K562 (cell line): Measurements from ENCODE around the gene PSMC1. TPM values are rescaled to one million over a fixed set of nuclear protein-coding genes. Genes with fewer than 3 reads are reported as not detected.

Experiments
- ATAC-seq: fragments of 200-7000 bp; cut with Tn5 transposase; 3 replicates; pipeline ENCODE4 v1.9.1; 2020; ENCODE audit warnings: moderate library complexity
- BruUV-seq: library from RNA; stranded (reverse); fragments of 400-500 nt; replicated peaks from 2 replicates; lab custom pipeline; 2021; lab: Mats Ljungman, UMichigan
- CTCF ChIA-PET: fragments of 300-600 bp; formaldehyde crosslinking; extraction: SDS; loops from one replicate; lab custom pipeline; 2021; ENCODE audit warnings: low intra/inter-chr PET ratio; lab: Yijun Ruan, JAX
- POLR2A ChIA-PET: fragments of 300-600, 350-650 bp; sonication (Branson Sonifier 250); formaldehyde crosslinking; extraction: SDS; loops from one replicate; lab custom pipeline; 2021; ENCODE audit warnings: antibody characterized with exemption, inconsistent platforms; lab: Yijun Ruan, JAX
- DNase-seq, 4 experiments: peaks; one replicate each; pipeline versions ENCODE4 v3.0.0 to v3.0.0-alpha.2; 2011 to 2018; ENCODE audit warnings: low spot score in 3 of 4, mixed read lengths in 3 of 4; ENCODE audit errors: extremely low read depth in 1 of 4
- FAIRE-seq: peaks from 2 replicates; lab custom pipeline; 2011; peaks lifted over from hg19 to GRCh38; lab: Jason Lieb, UNC
- H2AFZ ChIP-seq: 2 replicates; pipeline ENCODE4 v1.6.0; 2011; ENCODE audit warnings: low read depth, low read length, control low read depth, inconsistent platforms
- H3K27ac ChIP-seq: fragments of 200-600 bp; 3 replicates; pipeline ENCODE4 v1.8.0; 2011; ENCODE audit warnings: low read depth, mild to moderate bottlenecking, control low read depth, inconsistent platforms, low read length, moderate library complexity, mixed read lengths; ENCODE audit errors: extremely low read depth
- H3K27me3 ChIP-seq, 2 experiments: fragments of 300-600 bp in 1 of 2; 2 replicates in 1 of 2; 3 replicates in 1 of 2; pipeline versions ENCODE4 v1.6.0 to v1.8.0; 2011; ENCODE audit warnings: inconsistent platforms in 2 of 2, low read length in 2 of 2, mild to moderate bottlenecking in 1 of 2, mixed read lengths in 1 of 2, moderate library complexity in 1 of 2; ENCODE audit not compliant: control insufficient read depth in 2 of 2, insufficient read depth in 2 of 2
- H3K36me3 ChIP-seq: fragments of 300-600 bp; 3 replicates; pipeline ENCODE4 v1.8.0; 2011; ENCODE audit warnings: mild to moderate bottlenecking, low read length, inconsistent platforms; ENCODE audit not compliant: control insufficient read depth, insufficient read depth
- H3K4me1 ChIP-seq, 2 experiments: fragments of 200-600 bp in 1 of 2; replicated peaks in 1 of 2; 2 replicates in 1 of 2; 3 replicates in 1 of 2; pipeline versions ENCODE4 v1.5.1 to v1.8.0; 2011; ENCODE audit warnings: inconsistent platforms in 2 of 2, low read length in 2 of 2, mild to moderate bottlenecking in 1 of 2, mixed read lengths in 1 of 2, moderate library complexity in 1 of 2; ENCODE audit not compliant: control insufficient read depth in 2 of 2, insufficient read depth in 2 of 2
- H3K4me2 ChIP-seq: 2 replicates; pipeline ENCODE4 v1.6.1; 2011; ENCODE audit warnings: low read length, control low read depth, inconsistent platforms, mixed read lengths; ENCODE audit not compliant: insufficient read depth
- H3K4me3 ChIP-seq: fragments of 200-600 bp; sonication (generic), shearing (Covaris generic); 2 replicates; pipeline ENCODE4 v1.5.1; 2016; ENCODE audit warnings: control low read depth, inconsistent platforms
- H3K79me2 ChIP-seq: fragments of 200-600 bp; 3 replicates; pipeline ENCODE4 v1.8.0; 2011; ENCODE audit warnings: low read length, inconsistent platforms; ENCODE audit not compliant: control insufficient read depth, insufficient read depth
- H3K9ac ChIP-seq, 2 experiments: 2 replicates each; pipeline versions ENCODE4 v1.6.0 to v1.6.1; 2011; ENCODE audit warnings: low read depth in 2 of 2, low read length in 2 of 2, control low read depth in 1 of 2, inconsistent platforms in 1 of 2, mild to moderate bottlenecking in 1 of 2, mixed read lengths in 1 of 2; ENCODE audit not compliant: insufficient read depth in 1 of 2
- H3K9me1 ChIP-seq: one replicate; pipeline ENCODE4 v1.6.0; 2011; ENCODE audit warnings: inconsistent platforms, mild to moderate bottlenecking, low read length, moderate library complexity; ENCODE audit not compliant: control insufficient read depth, insufficient read depth
- H3K9me3 ChIP-seq: replicated peaks from 2 replicates; pipeline ENCODE4 v1.5.1; 2011; ENCODE audit warnings: low read depth, low read length, inconsistent platforms; ENCODE audit not compliant: control insufficient read depth, insufficient read depth
- H4K20me1 ChIP-seq: replicated peaks from 2 replicates; pipeline ENCODE4 v1.6.1; 2011; ENCODE audit warnings: low read length, inconsistent platforms, mixed read lengths; ENCODE audit not compliant: control insufficient read depth, insufficient read depth
- DNMT1 ChIP-seq: fragments of 450-650 bp; IDR thresholded peaks from 2 replicates; pipeline ENCODE4 v1.6.1; 2016; ENCODE audit warnings: antibody characterized with exemption, mild to moderate bottlenecking
- WGBS: fragments of 100-300 bp; shearing (Covaris generic); methylation state at CpG from one replicate; pipeline ENCODE4 v1.1.6; 2016; ENCODE audit warnings: low coverage, mixed read lengths; ENCODE audit not compliant: insufficient coverage; ENCODE audit errors: missing lambda C conversion rate; 5-methylcytosine and 5-hydroxymethylcytosine counted together
- in situ Hi-C: fragments of 300-500 bp; cut with MboI; formaldehyde crosslinking; loops from 4 replicates; pipeline ENCODE4 v1.15.0; 2018; ENCODE audit warnings: inconsistent platforms, mixed read lengths
- intact Hi-C: fragments of 100-400 bp; cut with micrococcal nuclease; formaldehyde crosslinking; loops from 2 replicates; pipeline ENCODE4 v1.14.2; 2022
- polyA plus RNA-seq, 8 experiments: library from polyadenylated mRNA; depleted of rRNA in 4 of 8; stranded (reverse) in 5 of 8; unstranded in 3 of 8; fragments of >200 nt; fragmentation: Nextera tagmentation in 2 of 8; fragmentation: Illumina TruSeq in 1 of 8; extraction: Ambion mirVana in 2 of 8; extraction: Trizol in 1 of 8; gene quantifications; 2 replicates each; pipeline versions ENCODE4 v1.2.1 to v1.2.3, GENCODE V29; 2011 to 2014; ENCODE audit warnings: inconsistent platforms in 1 of 8, missing spikeins in 1 of 8
- total RNA-seq, 7 experiments: library from RNA; depleted of rRNA in 6 of 7; stranded (reverse); fragments of >200 nt in 6 of 7; fragmentation: Illumina TruSeq in 2 of 7; extraction: Trizol in 2 of 7; gene quantifications; 2 replicates each; pipeline versions ENCODE4 v1.2.1 to v1.2.3, GENCODE V29; 2011 to 2021; ENCODE audit warnings: low replicate concordance in 1 of 7
- TF ChIP-seq, protein P1 (sequence below), 2 experiments: fragments of 450-650 bp in 1 of 2; sonication (generic) in 1 of 2; formaldehyde crosslinking in 1 of 2; IDR thresholded peaks; 2 replicates each; pipeline versions ENCODE4 v1.7.1 to v1.9.0; 2016 to 2022; ENCODE audit warnings: inconsistent platforms in 1 of 2, mild to moderate bottlenecking in 1 of 2, missing genetic modification reagents in 1 of 2

Gene PSMC1
- total and polyA plus RNA-seq, 9 of the 15 experiments (the other 6 are each of a cell fraction or from before 2014, with no cell fraction given), result 87.8 to 276 (median 165) TPM

DNA sequence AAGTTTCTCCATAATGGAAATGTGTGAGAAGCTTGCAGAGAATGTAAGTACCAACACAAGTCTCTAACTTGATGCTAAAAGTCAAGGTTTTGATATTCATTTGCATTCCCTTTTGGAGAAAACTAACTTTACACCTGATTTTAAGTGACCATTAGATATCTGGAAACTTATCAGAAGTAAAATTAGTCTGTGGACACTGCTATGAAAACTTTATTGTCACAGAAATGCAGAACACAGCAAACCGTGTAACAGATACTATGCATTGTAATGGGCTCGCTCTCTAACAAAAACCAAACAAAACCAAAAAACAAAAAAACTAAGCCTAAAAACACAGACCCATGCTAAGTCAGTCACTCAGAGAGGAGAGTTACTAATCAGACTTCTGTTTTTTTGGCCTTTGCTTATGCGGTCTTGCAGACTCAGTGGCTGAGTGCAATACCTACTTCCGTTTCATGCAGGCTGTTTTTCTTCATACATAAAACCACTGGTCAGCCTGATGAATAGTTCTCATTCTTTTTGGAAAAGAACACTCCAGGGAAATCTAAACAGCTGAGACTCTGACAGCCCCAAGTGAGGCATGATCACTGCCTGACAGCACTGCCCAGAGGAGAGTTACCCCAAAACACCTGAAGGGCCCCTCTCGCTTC lies 39.6 kb downstream of the PSMC1 start:
- intact Hi-C loops, result no loop called here
- Histone ChIP-seq H3K9me3 (no peaks in the 10 kb centered on the region), H2AFZ (no peak overlapping the region), H3K4me3 (no peak overlapping the region), H3K79me2 (no peaks in the 10 kb centered on the region), H3K27ac (no peak overlapping the region), H3K4me2 (no peak overlapping the region), H3K36me3 (peaks cover 47% of the 10 kb centered on the region; the same call in 2 of the 3 replicates), H3K27me3 (no peaks in the 10 kb centered on the region), H4K20me1 (no peaks in the 10 kb centered on the region), H3K9ac (no peak overlapping the region), H3K9me1 (no peaks in the 10 kb centered on the region), H3K4me1 (no peaks in the 10 kb centered on the region)
- BruUV-seq, result no TSS peak
- POLR2A ChIA-PET, result no interaction called here
- FAIRE-seq (peak; percentile 15), DNase-seq (no peak), ATAC-seq (no peak)
- CTCF ChIA-PET, result no interaction called here
- no peak for TF ChIP-seq DNMT1
- TF ChIP-seq, protein P1, sequence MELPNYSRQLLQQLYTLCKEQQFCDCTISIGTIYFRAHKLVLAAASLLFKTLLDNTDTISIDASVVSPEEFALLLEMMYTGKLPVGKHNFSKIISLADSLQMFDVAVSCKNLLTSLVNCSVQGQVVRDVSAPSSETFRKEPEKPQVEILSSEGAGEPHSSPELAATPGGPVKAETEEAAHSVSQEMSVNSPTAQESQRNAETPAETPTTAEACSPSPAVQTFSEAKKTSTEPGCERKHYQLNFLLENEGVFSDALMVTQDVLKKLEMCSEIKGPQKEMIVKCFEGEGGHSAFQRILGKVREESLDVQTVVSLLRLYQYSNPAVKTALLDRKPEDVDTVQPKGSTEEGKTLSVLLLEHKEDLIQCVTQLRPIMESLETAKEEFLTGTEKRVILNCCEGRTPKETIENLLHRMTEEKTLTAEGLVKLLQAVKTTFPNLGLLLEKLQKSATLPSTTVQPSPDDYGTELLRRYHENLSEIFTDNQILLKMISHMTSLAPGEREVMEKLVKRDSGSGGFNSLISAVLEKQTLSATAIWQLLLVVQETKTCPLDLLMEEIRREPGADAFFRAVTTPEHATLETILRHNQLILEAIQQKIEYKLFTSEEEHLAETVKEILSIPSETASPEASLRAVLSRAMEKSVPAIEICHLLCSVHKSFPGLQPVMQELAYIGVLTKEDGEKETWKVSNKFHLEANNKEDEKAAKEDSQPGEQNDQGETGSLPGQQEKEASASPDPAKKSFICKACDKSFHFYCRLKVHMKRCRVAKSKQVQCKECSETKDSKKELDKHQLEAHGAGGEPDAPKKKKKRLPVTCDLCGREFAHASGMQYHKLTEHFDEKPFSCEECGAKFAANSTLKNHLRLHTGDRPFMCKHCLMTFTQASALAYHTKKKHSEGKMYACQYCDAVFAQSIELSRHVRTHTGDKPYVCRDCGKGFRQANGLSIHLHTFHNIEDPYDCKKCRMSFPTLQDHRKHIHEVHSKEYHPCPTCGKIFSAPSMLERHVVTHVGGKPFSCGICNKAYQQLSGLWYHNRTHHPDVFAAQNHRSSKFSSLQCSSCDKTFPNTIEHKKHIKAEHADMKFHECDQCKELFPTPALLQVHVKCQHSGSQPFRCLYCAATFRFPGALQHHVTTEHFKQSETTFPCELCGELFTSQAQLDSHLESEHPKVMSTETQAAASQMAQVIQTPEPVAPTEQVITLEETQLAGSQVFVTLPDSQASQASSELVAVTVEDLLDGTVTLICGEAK (IDR thresholded peaks at IDR 0.05), result peak; percentile 76
- TF ChIP-seq, protein P1 (CRISPR knock-in tag; IDR thresholded peaks at IDR 0.05), result peak; percentile 54; the same call in 1 of the 2 replicates
- 88% methylated on average over 5 of the region's 5 CpGs for WGBS
- in situ Hi-C loops, result no loop called here
